DMS53 (cell line): ENCODE data around the gene DPP9.
A peak's percentile ranks its signal among the peaks of the same experiment; 100 is the strongest.

Experiments used
- DNase-seq: peaks from one replicate; lab custom pipeline; 2025; lab: John Stamatoyannopoulos, UW

The DPP9 gene

DNA sequence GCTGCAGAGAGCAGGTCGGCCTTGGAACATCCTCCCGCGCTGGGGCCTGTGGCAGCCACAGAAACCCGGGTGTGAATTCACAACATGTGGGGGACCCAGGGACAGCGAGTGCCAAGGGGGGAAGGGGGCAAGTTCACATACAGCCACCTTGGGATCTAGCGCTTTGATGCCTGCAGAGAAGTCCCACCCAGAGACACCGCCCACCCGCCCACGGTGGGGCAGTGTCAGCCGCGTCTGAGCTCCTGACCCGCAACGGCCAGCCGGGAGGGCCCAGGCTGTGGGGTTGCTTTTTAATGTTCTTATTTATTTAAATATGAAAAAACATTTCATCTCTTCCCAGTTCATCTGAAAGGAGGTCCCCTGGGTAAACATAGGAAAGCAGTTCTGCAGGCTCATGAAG lies 66.4 kb downstream of the DPP9 start:
- DNase-seq, result no peak

DNA sequence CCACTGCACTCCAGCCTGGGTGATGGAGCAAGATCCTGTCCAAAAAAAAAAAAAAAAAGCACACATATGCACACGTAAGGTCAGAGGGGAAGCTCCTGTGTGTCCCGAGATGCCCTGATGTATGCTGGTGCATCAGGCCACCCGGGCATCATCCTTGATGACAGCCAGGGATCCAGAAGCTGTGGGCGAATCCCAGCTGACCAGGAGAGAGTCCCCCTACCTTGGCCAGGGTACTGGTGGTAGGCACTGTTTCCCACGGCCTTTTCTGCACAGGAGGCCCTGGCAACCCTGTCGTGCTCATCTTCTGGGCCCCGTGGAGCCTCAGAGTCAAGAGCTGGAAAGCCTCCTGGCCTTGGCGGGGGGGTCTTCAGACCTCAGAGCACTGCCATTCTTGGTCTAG lies 67.5 kb downstream of the DPP9 start:
- no peak for DNase-seq

DNA sequence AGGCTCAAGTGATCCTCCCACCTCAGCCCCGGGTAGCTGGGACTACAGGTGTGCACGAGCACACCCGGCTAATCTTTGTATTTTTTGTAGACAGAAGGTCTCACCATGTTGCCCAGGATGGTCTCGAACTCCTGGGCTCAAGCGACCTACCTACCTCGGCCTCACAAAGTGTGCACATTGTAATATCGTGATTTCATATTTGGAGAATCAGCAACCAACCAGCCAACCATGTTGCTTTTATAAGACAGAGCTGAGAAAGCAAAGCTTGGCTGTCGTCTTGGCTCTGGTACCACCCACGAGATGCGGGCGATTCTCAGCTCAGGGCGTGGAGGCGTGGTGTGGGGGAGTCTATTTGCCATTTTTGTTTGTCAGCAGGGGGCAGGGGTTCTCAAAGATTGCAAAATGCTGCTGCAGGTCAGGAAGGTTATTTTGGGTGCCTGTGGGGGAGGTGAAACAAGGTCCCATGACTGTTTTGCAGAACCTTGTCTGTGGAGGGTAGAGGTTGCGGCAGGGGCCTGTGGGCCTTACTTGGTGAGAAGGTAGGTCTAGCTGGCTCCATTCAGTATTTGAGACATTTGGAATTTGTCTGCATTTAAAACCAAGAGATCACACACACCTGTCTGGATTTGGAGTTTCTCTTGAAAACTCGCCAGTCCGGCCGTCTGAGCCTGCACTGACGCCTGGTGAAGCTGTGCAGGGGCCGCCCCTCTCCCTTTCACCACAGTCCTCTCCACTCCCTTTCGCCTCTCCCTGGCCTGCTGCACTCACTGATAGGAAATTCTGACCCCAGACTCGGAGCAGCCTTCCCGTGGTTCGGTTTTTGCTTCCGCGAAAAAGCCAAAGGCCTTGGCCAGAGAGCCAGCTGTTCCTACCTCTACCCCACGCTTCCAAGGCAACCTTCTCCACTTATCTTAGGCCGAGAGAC lies 68.9 kb downstream of the DPP9 start:
- DNase-seq, result no peak

DNA sequence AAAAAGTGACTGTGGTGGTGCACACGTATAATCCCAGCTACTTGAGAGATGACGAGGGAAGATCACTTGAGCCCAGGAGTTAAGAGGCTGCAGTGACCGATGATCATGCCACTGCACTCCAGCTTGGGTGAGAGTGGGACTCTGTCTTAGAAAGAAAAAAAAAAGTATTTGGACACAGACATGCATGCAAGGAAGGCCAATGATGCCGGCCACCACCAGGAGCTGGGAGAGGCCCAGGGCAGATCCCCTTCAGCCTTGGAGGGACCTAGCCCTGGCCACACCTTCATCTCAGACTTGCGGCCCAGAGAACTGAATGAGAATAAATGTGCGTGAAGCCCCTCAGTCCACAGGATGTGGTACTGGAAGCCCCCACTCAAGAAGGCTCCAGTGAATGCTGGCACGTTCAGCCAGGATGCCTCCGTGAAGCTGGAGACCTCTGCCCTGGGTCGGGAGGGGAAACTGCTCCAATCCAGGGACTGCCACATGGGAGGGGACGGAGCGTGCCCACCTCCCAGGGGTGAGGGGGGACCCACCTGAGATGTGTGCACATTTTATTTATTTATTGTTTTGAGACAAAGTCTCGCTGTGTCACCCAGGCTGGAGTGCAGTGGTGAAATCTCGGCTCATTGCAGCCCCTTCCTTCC lies 69.7 kb downstream of the DPP9 start:
- DNase-seq, result peak; percentile 17

- no peak for DNase-seq
Observed at GRCh38 chr19:4652075-4652474, 71.6 kb downstream of the DPP9 start.

DNA sequence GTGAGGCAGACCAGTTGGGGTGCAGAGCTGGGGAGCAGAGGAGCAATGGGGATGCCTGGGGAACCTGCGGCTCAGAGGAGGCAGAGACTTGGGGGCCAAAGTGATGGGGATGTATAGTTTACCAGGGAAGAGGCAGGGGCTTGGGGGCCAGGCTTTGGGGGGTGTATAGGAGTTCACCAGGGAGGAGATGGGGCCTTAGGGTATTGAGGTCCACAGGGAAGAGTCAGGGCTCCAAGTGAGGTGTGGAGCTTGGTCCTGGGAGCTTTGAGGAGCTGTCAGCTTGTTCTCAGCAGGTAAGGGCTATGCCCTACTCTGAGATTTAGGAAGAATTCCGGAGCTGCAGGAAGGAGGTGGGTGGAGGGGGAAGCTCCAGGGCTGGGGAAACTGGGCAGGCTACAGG lies 73.5 kb downstream of the DPP9 start:
- no peak for DNase-seq

DNA sequence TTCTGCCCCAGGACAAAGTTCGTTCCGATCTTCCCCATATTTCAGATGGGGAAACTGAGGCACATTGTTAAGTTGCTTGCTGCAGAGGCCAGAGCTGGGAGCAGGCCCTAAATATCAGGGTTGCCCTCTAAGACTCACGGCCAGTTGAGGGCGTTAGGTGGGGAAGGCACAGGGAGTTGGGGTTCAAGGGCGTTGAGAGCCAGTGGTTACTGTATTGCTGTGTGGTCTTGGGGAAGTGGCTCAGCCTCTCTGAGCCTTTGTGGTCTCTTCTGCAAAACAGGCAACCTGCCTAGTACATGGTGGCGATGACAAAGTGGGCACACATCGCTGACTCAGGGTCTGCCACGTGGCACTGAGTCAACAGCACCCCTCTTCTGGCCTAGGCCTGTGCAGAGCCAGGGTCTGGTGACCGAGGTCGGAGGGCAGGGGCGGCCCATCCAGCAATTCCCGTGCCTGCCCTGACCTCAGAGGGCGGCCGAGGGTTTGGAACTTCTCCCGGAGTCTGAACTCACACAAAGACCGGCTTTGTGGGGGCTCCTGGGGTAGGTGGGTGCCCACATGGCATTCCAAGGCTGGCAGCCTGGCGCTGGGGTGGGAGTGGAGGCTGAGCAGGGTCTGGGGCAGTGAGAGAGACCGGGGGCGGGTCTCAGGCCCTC lies 74.1 kb downstream of the DPP9 start:
- no peak for DNase-seq

- DNase-seq, result no peak
Observed at GRCh38 chr19:4647676-4648644, 75.7 kb downstream of the DPP9 start.

GRCh38 chr19:4645718-4646117 lies 77.9 kb downstream of the DPP9 start:
- no peak for DNase-seq

GRCh38 chr19:4642625-4643024 lies 81.0 kb downstream of the DPP9 start:
- DNase-seq, result no peak

- DNase-seq, result no peak
Observed at GRCh38 chr19:4641132-4641531, 82.5 kb downstream of the DPP9 start.

DNA sequence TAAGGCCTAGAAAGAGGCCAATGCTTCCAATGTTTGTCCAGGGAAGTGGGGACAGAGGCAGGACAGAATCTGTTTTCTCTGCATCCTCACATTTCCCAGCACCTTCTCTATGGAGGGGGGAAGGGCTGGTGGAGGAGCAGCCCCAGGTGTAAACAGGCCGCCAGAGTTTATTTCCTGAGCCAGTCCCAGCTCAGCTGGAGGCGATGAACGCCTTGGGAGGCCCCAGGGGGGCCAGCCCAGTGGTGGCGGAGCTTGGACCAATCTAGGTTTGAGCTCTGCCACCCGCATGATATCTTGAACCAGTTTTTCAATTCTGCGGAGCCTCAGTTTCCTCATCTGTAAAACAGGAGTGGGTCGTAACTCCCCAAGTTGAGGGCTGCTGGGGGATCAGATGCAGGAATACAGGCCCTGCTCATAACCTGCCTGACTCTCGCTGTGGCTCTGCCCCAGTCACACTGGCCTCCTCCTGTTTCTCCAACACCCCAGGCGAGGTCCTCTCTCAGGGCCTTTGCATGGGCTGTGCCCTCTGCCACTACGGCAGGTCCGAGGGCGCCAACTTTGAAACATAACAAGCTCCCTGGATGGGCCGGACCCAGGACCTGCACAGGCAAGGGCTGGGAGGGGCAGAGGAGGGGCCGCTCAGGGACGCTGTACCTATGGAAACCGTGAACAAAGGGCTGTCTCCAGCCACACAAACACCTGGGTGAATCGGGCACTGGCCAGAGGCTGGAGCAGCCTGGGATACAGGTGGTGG lies 83.2 kb downstream of the DPP9 start:
- peak; percentile 30 for DNase-seq

DNA sequence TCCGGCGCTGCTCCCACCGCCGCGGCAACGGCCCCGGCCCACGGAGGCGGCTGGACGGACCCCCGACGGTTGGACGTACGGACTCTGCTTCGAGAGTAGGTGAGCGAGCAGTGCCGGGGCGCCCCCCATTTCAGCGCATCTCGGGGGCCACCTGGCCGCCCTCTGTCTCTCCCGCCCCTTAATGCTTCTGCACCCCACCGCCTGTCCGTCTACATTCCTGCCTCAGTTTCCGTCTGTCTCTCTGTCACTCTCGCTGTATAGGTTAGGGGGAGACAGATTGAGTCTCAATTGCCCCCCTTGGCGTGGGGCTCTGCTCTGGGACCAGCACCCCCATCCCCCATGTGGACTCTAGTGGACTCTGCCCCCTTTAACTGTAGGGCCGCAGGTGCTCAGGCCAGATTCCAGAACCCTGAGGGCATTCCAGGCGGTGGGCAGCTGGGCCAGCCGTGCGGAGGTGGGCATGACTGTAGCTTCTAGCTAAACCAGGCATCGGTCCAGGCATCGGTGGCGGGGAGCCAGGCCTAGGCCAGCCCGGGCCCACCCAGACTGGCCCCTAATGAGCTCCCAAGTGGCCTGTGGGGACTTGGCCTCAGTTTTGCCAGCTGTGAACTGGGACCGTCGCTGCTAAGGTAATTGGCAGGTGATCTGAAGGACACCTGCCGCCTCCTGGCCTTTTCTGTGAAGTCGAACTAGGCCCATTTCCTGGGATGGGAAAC lies 84.0 kb downstream of the DPP9 start:
- DNase-seq, result no peak

- DNase-seq, result peak; percentile 96
Observed at GRCh38 chr19:4638828-4639530, 84.7 kb downstream of the DPP9 start, which contains the start of gene TNFAIP8L1. Gene TNFAIP8L1, plus strand, starts transcription at chr19:4639516. Its CDS starts 12,354 bp downstream, at chr19:4651870.

DNA sequence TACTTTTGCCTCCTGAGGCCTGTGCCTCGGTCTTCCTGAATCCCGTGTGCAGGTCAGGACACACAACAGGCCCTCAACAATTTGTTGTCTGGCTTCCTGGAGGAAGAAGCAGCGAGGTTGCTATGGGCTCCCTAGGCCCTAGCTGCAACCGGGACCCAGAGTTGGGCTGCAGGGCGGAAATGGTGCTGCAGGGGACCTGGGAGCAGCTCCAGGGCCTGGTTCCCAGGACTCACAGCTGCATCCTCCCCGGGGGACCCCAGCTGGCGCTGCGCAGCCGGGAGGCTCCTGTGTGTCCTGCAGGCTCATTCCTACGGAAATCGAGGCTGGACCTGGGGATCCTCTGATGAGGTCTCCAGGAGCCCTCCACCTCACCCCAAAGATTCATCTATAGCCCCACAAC lies 85.3 kb downstream of the DPP9 start:
- no peak for DNase-seq

GRCh38 chr19:4636761-4637160 lies 86.9 kb downstream of the DPP9 start:
- no peak for DNase-seq

DNA sequence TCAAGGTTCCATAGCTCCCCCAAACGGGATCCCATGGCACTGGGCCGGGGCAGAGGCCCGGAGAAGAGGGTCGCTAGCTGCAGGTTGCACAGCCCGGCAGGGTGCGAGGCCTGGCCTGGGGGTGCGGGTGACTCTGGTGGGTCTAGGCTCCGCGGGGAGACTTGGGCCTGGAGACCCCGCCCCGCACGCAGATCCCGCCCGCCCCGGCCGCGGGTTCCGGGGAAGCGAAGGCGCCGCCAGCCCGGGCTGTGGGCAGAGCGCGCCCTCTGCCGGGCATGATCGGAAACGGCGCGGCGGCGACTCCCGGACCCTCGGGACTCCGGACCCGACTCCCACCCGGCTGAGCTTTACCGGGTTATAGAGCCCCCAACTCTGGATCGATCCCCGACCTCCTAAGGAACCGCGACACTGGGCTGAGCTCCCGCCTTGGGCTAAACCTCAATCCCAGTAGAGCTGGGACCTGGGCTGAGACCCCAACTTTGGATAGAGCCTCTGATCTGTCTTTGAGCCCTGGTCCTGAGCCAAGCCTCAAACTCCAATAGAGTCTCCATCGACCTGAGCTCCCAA lies 87.4 kb downstream of the DPP9 start:
- peak; percentile 66 for DNase-seq

- DNase-seq, result no peak
Observed at GRCh38 chr19:4635754-4636116, 87.9 kb downstream of the DPP9 start.
